Vagina (tissue), 2 donors: ENCODE results near the gene CWC22. TPM values are rescaled to one million over a fixed set of nuclear protein-coding genes. Genes with fewer than 3 reads are reported as not detected.

Source experiments
- DNase-seq, 2 donors: peaks; one replicate each; pipeline ENCODE4 v3.0.0-alpha.2; 2017; ENCODE audit errors: extremely low spot score in 2 of 2
- H3K27ac ChIP-seq: fragments of 200-600 bp; sonication (generic); one replicate; pipeline ENCODE4 v1.5.1; 2019
- H3K27me3 ChIP-seq: fragments of 200-600 bp; sonication (generic); one replicate; pipeline ENCODE4 v1.5.1; 2019
- H3K36me3 ChIP-seq, 2 donors: fragments of 200-600 bp; sonication (generic); one replicate each; pipeline ENCODE4 v1.5.1; 2017 to 2019
- H3K4me1 ChIP-seq: fragments of 200-600 bp; sonication (generic); one replicate; pipeline ENCODE4 v1.5.1; 2019
- H3K4me3 ChIP-seq, 2 donors: fragments of 200-600 bp; sonication (generic); 1 replicate in 1 of 2; 2 replicates in 1 of 2; pipeline ENCODE4 v1.5.1; 2016 to 2019
- H3K9me3 ChIP-seq: fragments of 200-600 bp; sonication (generic); one replicate; pipeline ENCODE4 v1.5.1; 2019
- POLR2A ChIP-seq, 2 donors: fragments of 450-650 bp; IDR thresholded peaks; one replicate each; pipeline ENCODE4 v1.6.1; 2017; ENCODE audit warnings: antibody characterized with exemption in 2 of 2, mild to moderate bottlenecking in 2 of 2, moderate library complexity in 2 of 2
- POLR2AphosphoS5 ChIP-seq, 2 donors: sonication (generic); formaldehyde crosslinking; IDR thresholded peaks; one replicate each; pipeline ENCODE4 v1.9.0; 2017; ENCODE audit warnings: antibody characterized with exemption in 2 of 2, mild to moderate bottlenecking in 2 of 2, low read depth in 1 of 2; ENCODE audit not compliant: insufficient read depth in 1 of 2
- intact Hi-C: fragments of 100-400 bp; cut with DNase I; formaldehyde crosslinking; loops from one replicate; pipeline ENCODE4 v1.15.1; 2023
- total RNA-seq: library from RNA; depleted of rRNA; stranded (reverse); fragments of >200 nt; gene quantifications from one replicate; pipeline ENCODE4 v1.2.3, GENCODE V29; 2016
- TF ChIP-seq, protein P1 (sequence below), 3 experiments: fragments of 450-650 bp in 2 of 3; fragments of 200-600 bp in 1 of 3; sonication (generic) in 1 of 3; IDR thresholded peaks; one replicate each; pipeline ENCODE4 v1.5.1; 2017 to 2019; ENCODE audit warnings: antibody characterized with exemption in 3 of 3, mild to moderate bottlenecking in 2 of 3, moderate library complexity in 2 of 3

CWC22 gene
- total RNA-seq, 1 donor from 2014 or later: 17.2 TPM

DNA sequence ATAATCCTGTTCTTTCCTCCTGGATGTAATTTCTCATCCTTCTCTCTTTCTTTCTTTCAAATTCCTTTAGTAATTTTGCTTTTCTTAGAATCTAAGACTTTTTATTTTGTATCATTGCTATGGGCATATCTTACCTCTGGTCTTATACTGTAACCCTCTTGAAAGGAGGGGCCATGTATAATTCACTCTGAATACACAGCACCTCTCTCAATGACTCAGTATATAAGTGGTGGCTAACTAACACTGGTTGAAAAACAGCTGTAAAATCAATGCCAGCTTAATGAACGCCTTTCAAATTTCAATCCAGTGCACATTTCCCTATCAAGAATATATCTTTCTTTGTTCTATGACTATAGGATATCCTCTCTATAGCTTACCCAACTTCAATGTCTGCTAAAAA, 53.7 kb downstream of the CWC22 start:
- H3K4me3 ChIP-seq: no peak overlapping the region
- H3K36me3 ChIP-seq: peaks cover 0 to 58% of the 10 kb centered on the region in 2 donors
- DNase-seq: no peak
- H3K27ac ChIP-seq: no peak overlapping the region
- H3K9me3 ChIP-seq: no peaks in the 10 kb centered on the region
- TF ChIP-seq POLR2AphosphoS5 (IDR thresholded peaks at IDR 0.05; ENCODE audit: insufficient read depth in 1 of 2, low read depth in 1 of 2) (no peak), POLR2A (IDR thresholded peaks at IDR 0.05) (no peak)
- TF ChIP-seq, protein P1, sequence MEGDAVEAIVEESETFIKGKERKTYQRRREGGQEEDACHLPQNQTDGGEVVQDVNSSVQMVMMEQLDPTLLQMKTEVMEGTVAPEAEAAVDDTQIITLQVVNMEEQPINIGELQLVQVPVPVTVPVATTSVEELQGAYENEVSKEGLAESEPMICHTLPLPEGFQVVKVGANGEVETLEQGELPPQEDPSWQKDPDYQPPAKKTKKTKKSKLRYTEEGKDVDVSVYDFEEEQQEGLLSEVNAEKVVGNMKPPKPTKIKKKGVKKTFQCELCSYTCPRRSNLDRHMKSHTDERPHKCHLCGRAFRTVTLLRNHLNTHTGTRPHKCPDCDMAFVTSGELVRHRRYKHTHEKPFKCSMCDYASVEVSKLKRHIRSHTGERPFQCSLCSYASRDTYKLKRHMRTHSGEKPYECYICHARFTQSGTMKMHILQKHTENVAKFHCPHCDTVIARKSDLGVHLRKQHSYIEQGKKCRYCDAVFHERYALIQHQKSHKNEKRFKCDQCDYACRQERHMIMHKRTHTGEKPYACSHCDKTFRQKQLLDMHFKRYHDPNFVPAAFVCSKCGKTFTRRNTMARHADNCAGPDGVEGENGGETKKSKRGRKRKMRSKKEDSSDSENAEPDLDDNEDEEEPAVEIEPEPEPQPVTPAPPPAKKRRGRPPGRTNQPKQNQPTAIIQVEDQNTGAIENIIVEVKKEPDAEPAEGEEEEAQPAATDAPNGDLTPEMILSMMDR (IDR thresholded peaks at IDR 0.05): no peak
- H3K4me1 ChIP-seq: no peaks in the 10 kb centered on the region
- intact Hi-C loops: no loop called here
- no peaks in the 10 kb centered on the region for H3K27me3 ChIP-seq

DNA sequence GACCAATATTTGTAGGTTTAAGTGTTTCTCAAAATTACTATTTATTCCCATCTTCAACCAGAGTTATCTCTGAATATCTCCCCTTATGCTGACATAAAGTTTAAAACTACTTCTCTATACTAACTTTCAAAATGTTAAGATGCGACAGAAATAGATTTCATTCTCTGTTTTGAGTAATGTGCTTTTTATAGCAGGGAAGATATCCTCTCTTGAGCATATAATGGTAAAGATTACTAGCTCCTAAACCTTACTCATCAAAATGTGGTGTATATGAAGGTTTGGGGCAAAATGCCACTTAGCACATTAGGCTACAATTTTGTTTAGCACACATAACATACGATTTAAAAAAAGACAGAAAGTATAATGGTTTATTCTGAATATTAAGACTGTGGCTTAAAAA, 54.4 kb downstream of the CWC22 start:
- Histone ChIP-seq H3K9me3 (no peaks in the 10 kb centered on the region), H3K27me3 (no peaks in the 10 kb centered on the region), H3K27ac (no peak overlapping the region), H3K36me3 (peaks cover 0 to 61% of the 10 kb centered on the region in 2 donors), H3K4me3 (no peak overlapping the region), H3K4me1 (no peaks in the 10 kb centered on the region)
- intact Hi-C loops: no loop called here
- DNase-seq: no peak
- TF ChIP-seq POLR2A (IDR thresholded peaks at IDR 0.05) (no peak), POLR2AphosphoS5 (IDR thresholded peaks at IDR 0.05; ENCODE audit: insufficient read depth in 1 of 2, low read depth in 1 of 2) (no peak)
- TF ChIP-seq, protein P1 (IDR thresholded peaks at IDR 0.05): no peak

DNA sequence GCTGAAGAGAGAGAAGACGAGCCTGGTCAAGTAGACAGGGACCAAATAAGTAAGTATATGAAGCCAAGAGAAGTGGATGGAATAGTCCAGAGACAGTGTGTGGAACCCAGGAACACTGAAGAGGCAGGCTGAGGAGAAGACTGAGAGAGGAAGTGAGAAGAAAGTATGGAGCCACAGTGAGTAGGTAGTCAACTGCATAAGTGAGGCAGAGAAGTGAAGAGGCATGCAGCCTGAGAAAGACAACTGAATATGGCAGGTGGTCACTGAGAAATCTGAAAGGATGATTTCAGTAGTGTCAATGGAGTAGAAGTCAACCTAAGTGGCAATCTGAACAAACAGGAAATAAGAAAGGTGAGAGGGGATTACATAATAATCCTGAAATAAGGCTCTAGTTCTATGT, 55.4 kb downstream of the CWC22 start:
- no peak for TF ChIP-seq POLR2A (IDR thresholded peaks at IDR 0.05)
- TF ChIP-seq, protein P1 (IDR thresholded peaks at IDR 0.05): no peak
- TF ChIP-seq POLR2AphosphoS5 (IDR thresholded peaks at IDR 0.05; ENCODE audit: insufficient read depth in 1 of 2, low read depth in 1 of 2): no peak
- no peak for DNase-seq
- Histone ChIP-seq H3K36me3 (peaks cover 0 to 70% of the 10 kb centered on the region in 2 donors), H3K27ac (no peak overlapping the region), H3K27me3 (no peaks in the 10 kb centered on the region), H3K4me3 (no peak overlapping the region), H3K9me3 (no peaks in the 10 kb centered on the region), H3K4me1 (no peaks in the 10 kb centered on the region)
- intact Hi-C loops: no loop called here

DNA sequence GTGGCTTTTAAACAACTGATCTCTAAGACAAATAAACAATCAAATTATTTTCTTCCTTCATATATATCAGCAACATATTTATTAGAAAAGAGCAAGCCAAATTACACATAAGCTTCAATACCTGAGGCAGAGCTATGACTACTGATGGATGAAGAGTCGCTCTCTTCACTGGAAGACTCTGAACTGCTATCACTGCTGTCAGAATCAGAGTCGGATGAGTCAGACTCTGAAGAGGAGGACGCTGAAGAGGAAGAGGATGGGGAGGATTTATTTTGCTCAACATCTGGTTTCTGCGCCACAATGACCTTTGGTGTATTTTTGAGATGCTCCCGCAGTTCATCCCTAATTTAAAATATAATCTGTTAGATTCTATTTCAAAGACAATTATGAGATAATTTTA, 56.7 kb downstream of the CWC22 start:
- no peaks in the 10 kb centered on the region for H3K4me1 ChIP-seq
- TF ChIP-seq POLR2AphosphoS5 (IDR thresholded peaks at IDR 0.05; ENCODE audit: insufficient read depth in 1 of 2, low read depth in 1 of 2) (no peak), POLR2A (IDR thresholded peaks at IDR 0.05) (no peak)
- TF ChIP-seq, protein P1 (IDR thresholded peaks at IDR 0.05): no peak
- intact Hi-C loops: no loop called here
- no peaks in the 10 kb centered on the region for H3K9me3 ChIP-seq
- no peak overlapping the region for H3K27ac ChIP-seq
- DNase-seq: no peak
- no peaks in the 10 kb centered on the region for H3K27me3 ChIP-seq
- no peak overlapping the region for H3K4me3 ChIP-seq
- peaks cover 0 to 70% of the 10 kb centered on the region in 2 donors for H3K36me3 ChIP-seq

DNA sequence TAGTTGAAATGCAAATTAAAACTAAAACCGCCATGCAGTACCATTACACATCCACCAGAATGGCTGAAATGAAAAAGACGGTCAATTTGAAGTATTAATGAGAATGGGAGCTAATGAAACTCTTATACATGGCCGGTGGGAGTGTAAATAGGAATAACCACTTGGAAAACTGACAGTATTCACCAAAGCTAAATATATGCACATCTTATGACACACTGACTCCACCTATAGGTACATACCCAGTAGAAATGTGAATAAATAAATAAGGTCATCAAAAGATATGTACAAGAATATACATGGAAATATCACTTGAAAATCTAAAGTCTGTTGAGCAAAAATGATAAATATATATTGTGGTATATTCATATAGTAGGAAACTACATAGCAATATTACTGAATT, 57.7 kb downstream of the CWC22 start:
- H3K27ac ChIP-seq: no peak overlapping the region
- intact Hi-C loops: no loop called here
- peaks cover 0 to 64% of the 10 kb centered on the region in 2 donors for H3K36me3 ChIP-seq
- H3K4me3 ChIP-seq: no peak overlapping the region
- TF ChIP-seq, protein P1 (IDR thresholded peaks at IDR 0.05): no peak
- no peak for TF ChIP-seq POLR2AphosphoS5 (IDR thresholded peaks at IDR 0.05; ENCODE audit: insufficient read depth in 1 of 2, low read depth in 1 of 2)
- TF ChIP-seq POLR2A (IDR thresholded peaks at IDR 0.05): no peak
- no peaks in the 10 kb centered on the region for H3K4me1 ChIP-seq
- DNase-seq: no peak
- no peaks in the 10 kb centered on the region for H3K27me3 ChIP-seq
- H3K9me3 ChIP-seq: no peaks in the 10 kb centered on the region
